ENCODE data around the gene ZSCAN26. TPM values are rescaled to one million over a fixed set of nuclear protein-coding genes. Genes with fewer than 3 reads are reported as not detected.
A peak's percentile ranks its signal among the peaks of the same experiment; 100 is the strongest.

The ZSCAN26 gene
- total RNA-seq, 1 experiment from 2014 or later = 14.2 TPM

DNA sequence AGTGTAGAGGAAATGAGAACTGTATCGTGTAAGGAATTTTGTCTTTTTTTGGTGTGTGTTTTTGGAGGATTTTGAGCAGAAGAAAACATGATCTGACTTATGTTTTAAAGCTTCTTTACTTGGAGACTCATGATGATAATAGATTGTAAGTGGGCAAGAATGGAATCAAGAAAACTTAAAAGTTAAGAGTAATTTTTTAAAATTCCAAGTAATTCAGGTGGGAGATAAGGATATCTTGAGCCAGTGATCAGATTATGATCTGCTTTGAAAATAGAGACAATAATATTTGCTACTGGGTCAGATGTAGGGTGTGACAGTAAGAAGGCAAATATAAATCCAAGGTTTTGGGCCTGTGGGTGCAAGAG, 734 bp downstream of the ZSCAN26 start:
- intact Hi-C loops (cut with micrococcal nuclease; ENCODE audit: unreplicated experiment) = loop anchor here (1.0 to 2.0 kb wide), 2 partner anchors 15 to 89 kb away; partner anchors contain the start of gene ZKSCAN4
- H3K27ac Mint-ChIP-seq (ENCODE audit: unreplicated experiment) = no peak overlapping the region
- no peaks in the 10 kb centered on the region for H3K27me3 Mint-ChIP-seq (ENCODE audit: unreplicated experiment)
- TSS peak; percentile 63 for BruUV-seq (replicated peaks)
- no peaks in the 10 kb centered on the region for H3K36me3 Mint-ChIP-seq (ENCODE audit: insufficient read depth, unreplicated experiment)
- H3K9me3 Mint-ChIP-seq (ENCODE audit: low read depth, unreplicated experiment) = no peaks in the 10 kb centered on the region
- CTCF ChIA-PET = interaction anchor here (1.2 to 2.9 kb wide), 4 partner anchors 14 to 88 kb away, joined by 3 to 22 read pairs (median 7); partner anchors contain the start of genes PGBD1 and ZKSCAN4
- H3K4me3 Mint-ChIP-seq (ENCODE audit: low read depth, unreplicated experiment) = no peak overlapping the region
- TF ChIP-seq, protein P1, sequence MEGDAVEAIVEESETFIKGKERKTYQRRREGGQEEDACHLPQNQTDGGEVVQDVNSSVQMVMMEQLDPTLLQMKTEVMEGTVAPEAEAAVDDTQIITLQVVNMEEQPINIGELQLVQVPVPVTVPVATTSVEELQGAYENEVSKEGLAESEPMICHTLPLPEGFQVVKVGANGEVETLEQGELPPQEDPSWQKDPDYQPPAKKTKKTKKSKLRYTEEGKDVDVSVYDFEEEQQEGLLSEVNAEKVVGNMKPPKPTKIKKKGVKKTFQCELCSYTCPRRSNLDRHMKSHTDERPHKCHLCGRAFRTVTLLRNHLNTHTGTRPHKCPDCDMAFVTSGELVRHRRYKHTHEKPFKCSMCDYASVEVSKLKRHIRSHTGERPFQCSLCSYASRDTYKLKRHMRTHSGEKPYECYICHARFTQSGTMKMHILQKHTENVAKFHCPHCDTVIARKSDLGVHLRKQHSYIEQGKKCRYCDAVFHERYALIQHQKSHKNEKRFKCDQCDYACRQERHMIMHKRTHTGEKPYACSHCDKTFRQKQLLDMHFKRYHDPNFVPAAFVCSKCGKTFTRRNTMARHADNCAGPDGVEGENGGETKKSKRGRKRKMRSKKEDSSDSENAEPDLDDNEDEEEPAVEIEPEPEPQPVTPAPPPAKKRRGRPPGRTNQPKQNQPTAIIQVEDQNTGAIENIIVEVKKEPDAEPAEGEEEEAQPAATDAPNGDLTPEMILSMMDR (IDR thresholded peaks at IDR 0.05; ENCODE audit: unreplicated experiment) = no peak
- no peak for DNase-seq
- no peaks in the 10 kb centered on the region for H3K4me1 Mint-ChIP-seq (ENCODE audit: low read depth, unreplicated experiment)

DNA sequence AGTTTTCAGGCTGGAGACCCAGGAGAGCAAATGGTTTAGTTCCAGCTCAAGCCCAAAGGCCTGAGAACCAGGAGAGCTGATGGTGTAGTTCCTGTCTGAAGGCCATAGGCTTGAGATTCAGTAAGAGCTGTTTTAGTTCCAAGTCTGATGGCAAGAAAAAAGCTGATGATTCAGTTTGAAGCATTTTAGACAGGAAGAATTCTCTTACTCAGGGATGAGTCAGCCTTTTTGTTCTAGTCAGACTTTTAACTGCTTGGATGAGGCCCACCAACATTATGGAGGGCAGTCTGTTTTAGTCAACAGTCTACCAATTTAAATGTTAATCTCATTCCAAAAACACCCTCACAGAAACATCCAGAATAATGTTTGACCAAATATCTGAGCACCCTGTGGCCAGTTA, 2.5 kb downstream of the ZSCAN26 start:
- no peaks in the 10 kb centered on the region for H3K27me3 Mint-ChIP-seq (ENCODE audit: unreplicated experiment)
- DNase-seq = no peak
- intact Hi-C loops (cut with micrococcal nuclease; ENCODE audit: unreplicated experiment) = no loop called here
- no TSS peak for BruUV-seq (replicated peaks)
- no peak overlapping the region for H3K27ac Mint-ChIP-seq (ENCODE audit: unreplicated experiment)
- no peaks in the 10 kb centered on the region for H3K4me1 Mint-ChIP-seq (ENCODE audit: low read depth, unreplicated experiment)
- no peaks in the 10 kb centered on the region for H3K9me3 Mint-ChIP-seq (ENCODE audit: low read depth, unreplicated experiment)
- TF ChIP-seq, protein P1 (IDR thresholded peaks at IDR 0.05; ENCODE audit: unreplicated experiment) = no peak
- H3K4me3 Mint-ChIP-seq (ENCODE audit: low read depth, unreplicated experiment) = no peak overlapping the region
- H3K36me3 Mint-ChIP-seq (ENCODE audit: insufficient read depth, unreplicated experiment) = no peaks in the 10 kb centered on the region
- CTCF ChIA-PET = interaction anchor here (0.6 to 1.0 kb wide), 2 partner anchors 17 to 83 kb away, joined by 3 to 6 read pairs; partner anchors contain the start of gene ZKSCAN4

DNA sequence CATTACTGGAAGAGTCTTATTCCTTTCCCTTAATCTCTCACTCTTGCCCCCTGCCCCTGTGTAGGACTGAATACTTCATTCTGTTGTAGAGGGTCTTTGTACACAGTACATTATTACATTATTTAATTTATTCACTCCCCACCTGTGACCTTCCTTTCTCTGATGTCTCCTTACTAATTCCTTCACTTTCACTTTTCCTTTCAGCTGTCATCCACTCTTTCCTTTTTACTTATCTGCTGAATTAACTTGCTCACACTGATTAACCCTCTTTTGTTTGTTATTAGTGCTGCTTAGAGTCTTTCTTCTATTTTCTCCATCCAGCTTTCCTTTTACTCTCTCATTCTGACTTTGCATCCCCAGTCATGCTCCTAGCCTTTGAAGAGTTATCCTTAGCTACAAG, 7.9 kb downstream of the ZSCAN26 start:
- no peaks in the 10 kb centered on the region for H3K27me3 Mint-ChIP-seq (ENCODE audit: unreplicated experiment)
- peaks cover 5% of the 10 kb centered on the region for H3K36me3 Mint-ChIP-seq (ENCODE audit: insufficient read depth, unreplicated experiment)
- TF ChIP-seq, protein P1 (IDR thresholded peaks at IDR 0.05; ENCODE audit: unreplicated experiment) = no peak
- CTCF ChIA-PET = no interaction called here
- intact Hi-C loops (cut with micrococcal nuclease; ENCODE audit: unreplicated experiment) = no loop called here
- no peaks in the 10 kb centered on the region for H3K4me1 Mint-ChIP-seq (ENCODE audit: low read depth, unreplicated experiment)
- no TSS peak for BruUV-seq (replicated peaks)
- H3K4me3 Mint-ChIP-seq (ENCODE audit: low read depth, unreplicated experiment) = no peak overlapping the region
- no peak for DNase-seq
- H3K27ac Mint-ChIP-seq (ENCODE audit: unreplicated experiment) = no peak overlapping the region
- no peaks in the 10 kb centered on the region for H3K9me3 Mint-ChIP-seq (ENCODE audit: low read depth, unreplicated experiment)

DNA sequence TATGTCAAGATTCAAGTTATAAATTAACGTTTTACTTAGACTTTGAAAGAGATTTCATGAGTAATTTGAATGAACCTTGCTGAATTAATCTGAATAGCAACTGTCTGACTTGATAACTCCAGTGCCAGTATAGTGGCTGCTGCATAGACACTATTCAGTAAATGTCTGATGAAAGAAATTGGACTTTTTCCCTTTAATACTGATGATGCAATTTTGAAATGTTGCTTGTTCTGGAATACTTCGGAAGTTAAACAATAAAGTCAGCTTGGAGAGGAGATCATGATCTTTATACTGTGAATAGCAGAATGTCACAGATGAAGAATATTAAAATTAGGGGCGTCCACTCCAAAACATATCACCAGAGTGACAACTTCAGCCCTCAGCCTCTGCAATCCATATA, 10.8 kb downstream of the ZSCAN26 start:
- no peaks in the 10 kb centered on the region for H3K9me3 Mint-ChIP-seq (ENCODE audit: low read depth, unreplicated experiment)
- peaks cover 15% of the 10 kb centered on the region for H3K36me3 Mint-ChIP-seq (ENCODE audit: insufficient read depth, unreplicated experiment)
- peaks cover 10% of the 10 kb centered on the region for H3K4me1 Mint-ChIP-seq (ENCODE audit: low read depth, unreplicated experiment)
- CTCF ChIA-PET = no interaction called here
- intact Hi-C loops (cut with micrococcal nuclease; ENCODE audit: unreplicated experiment) = no loop called here
- TF ChIP-seq, protein P1 (IDR thresholded peaks at IDR 0.05; ENCODE audit: unreplicated experiment) = no peak
- no TSS peak for BruUV-seq (replicated peaks)
- H3K4me3 Mint-ChIP-seq (ENCODE audit: low read depth, unreplicated experiment) = no peak overlapping the region
- H3K27me3 Mint-ChIP-seq (ENCODE audit: unreplicated experiment) = no peaks in the 10 kb centered on the region
- H3K27ac Mint-ChIP-seq (ENCODE audit: unreplicated experiment) = no peak overlapping the region
- no peak for DNase-seq

All from Calu3 (cell line).